Measurements from ENCODE around the gene MT1M.

Gene MT1M

DNA sequence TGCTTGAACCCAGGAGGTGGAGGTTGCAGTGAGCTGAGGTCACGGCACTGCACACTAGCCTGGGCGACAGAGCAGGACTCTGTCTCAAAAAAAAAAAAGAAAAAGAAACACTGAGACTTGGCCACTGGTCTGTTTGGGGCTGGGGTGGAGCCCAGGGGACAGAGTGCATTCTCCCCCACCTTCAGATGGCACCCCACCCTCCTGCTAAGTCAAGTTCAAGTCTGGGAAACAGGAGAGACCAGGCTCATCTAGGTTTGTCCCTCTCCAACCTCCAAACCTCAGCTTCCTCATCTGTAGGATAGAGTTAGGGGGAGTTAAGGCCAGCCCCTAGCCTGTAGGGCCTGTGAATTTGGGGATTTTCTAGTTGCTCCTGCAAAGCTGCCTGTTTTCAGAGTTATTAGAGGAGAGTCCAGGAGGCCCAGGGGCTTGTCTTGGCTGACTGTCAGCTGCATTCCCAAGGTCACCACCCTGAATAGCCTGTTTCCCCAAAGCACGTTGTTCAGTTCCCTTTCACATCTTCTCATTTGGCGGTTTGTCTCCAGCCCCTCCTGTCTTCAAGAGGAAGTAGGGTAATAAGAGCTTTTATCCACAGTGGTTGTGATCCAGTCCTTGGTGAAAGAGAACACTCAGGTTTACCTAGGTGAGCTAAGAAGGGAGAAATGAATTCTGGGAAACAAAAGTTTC is 40.9 kb upstream of the MT1M start:
- no peak for DNase-seq (ENCODE audit: low read depth in 2 of 2)
- no peak overlapping the region for H3K4me3 ChIP-seq (replicated peaks in 1 of 2; ENCODE audit: low read depth in 2 of 2, low read length in 2 of 2)
- TF ChIP-seq, protein P1, sequence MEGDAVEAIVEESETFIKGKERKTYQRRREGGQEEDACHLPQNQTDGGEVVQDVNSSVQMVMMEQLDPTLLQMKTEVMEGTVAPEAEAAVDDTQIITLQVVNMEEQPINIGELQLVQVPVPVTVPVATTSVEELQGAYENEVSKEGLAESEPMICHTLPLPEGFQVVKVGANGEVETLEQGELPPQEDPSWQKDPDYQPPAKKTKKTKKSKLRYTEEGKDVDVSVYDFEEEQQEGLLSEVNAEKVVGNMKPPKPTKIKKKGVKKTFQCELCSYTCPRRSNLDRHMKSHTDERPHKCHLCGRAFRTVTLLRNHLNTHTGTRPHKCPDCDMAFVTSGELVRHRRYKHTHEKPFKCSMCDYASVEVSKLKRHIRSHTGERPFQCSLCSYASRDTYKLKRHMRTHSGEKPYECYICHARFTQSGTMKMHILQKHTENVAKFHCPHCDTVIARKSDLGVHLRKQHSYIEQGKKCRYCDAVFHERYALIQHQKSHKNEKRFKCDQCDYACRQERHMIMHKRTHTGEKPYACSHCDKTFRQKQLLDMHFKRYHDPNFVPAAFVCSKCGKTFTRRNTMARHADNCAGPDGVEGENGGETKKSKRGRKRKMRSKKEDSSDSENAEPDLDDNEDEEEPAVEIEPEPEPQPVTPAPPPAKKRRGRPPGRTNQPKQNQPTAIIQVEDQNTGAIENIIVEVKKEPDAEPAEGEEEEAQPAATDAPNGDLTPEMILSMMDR (IDR thresholded peaks at IDR 0.05; ENCODE audit: low read depth, low read length) = no peak

DNA sequence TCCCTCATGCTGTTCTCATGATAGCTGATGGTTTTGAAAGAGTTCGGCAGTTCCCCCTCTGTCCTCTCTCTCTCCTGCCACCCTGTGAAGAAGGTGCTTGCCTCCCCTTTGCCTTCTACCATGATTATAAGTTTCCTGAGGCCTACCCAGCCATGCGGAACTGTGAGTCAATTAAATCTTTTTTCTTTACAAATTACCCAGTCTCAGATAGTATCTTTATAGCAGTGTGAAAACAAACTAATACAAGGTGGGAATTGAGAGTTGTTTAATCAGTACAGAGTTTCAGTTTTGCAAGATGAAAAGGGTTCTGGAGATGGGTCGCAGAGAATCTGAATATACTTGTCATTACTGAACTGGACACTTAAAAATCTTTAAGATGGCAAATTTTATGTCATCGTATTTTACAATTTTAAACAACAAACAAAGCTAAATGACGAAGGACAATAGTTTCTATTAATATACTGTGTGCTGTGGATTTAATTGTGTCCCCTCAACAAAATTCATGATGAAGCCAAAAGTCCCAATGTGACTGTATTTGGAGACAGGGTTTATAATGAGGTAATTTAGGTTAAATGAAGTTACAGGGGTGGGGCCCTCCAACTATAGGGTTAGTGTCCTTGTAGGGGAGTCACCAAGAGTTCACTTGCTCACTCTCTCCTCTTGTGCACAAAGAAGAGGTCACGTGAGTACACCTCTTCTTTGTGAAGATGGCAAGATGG is 38.7 kb upstream of the MT1M start:
- no peak for DNase-seq (ENCODE audit: low read depth in 2 of 2)

DNA sequence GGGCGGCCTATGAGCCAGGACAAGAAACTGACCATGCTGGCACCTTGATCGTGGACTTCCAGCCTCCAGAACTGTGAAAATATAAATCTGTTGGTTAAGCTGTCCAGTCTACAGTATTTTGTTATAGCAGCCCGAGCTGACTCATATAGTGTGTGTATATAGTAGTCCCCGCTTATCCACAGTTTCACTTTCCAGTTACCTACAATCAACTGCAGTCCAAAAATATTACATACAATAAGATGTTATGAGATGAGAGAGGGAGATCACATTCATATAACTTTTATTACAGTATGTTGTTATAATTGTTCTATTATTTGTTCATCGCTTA is 38.2 kb upstream of the MT1M start:
- DNase-seq (ENCODE audit: low read depth in 2 of 2) = no peak
- TF ChIP-seq, protein P1 (IDR thresholded peaks at IDR 0.05; ENCODE audit: low read depth, low read length) = no peak
- H3K4me3 ChIP-seq (replicated peaks in 1 of 2; ENCODE audit: low read depth in 2 of 2, low read length in 2 of 2) = no peak overlapping the region

More for the DNA sequence above, 38.7 kb upstream of the MT1M start:
- TF ChIP-seq, protein P1 (IDR thresholded peaks at IDR 0.05; ENCODE audit: low read depth, low read length) = no peak
- H3K4me3 ChIP-seq (replicated peaks in 1 of 2; ENCODE audit: low read depth in 2 of 2, low read length in 2 of 2) = no peak overlapping the region

DNA sequence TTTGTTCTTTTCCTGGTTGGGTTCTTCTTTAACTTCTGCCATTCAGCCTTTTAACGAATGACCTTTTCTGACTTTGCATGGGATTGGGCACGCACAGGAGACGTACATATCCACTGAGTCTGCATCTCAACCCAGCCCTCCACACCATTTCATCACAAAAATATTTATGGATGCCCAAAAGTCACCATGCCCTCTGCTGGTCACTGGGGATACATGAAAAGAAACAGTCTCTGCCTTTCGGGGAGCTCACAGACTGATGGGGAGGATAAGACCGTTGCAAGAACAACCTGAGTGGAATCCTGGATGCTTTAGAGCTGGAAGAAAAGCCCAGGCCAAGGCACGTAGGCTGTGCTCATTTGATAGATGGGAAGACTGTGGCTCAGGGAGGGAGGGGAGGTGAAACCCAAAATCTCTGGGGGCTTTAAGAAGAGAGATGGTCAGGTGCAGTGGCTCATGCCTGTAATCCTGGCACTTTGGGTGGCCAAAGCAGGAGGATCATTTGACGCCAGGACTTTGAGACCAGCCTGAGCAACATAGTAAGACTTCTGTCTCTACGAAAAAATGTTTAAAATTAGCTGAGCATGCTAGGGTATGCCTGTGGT is 32.0 kb upstream of the MT1M start:
- DNase-seq (ENCODE audit: low read depth in 2 of 2) = peak; percentile 67 to 78
- TF ChIP-seq, protein P1 (IDR thresholded peaks at IDR 0.05; ENCODE audit: low read depth, low read length) = peak; percentile 71
- no peak overlapping the region for H3K4me3 ChIP-seq (replicated peaks in 1 of 2; ENCODE audit: low read depth in 2 of 2, low read length in 2 of 2)

DNA sequence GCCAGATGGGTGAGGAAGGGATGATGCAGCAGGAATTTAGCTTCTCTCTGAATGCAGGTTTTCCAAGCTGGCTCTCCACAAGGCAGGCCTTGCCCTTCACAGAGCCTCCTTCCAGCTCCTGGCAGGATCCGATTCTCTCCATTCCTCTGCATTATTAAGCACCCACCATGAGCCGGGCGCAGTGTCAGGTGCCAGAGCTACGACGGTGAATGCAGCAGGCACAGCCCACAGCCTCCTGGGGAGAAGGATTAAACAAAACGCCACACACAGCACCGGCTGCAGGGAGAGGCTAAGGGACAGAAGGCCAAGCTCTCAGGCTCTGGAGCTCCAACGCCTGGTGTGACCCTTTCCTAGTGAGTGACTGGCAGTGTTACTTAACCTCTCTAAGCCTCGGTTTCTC is 31.1 kb upstream of the MT1M start:
- no peak overlapping the region for H3K4me3 ChIP-seq (replicated peaks in 1 of 2; ENCODE audit: low read depth in 2 of 2, low read length in 2 of 2)
- TF ChIP-seq, protein P1 (IDR thresholded peaks at IDR 0.05; ENCODE audit: low read depth, low read length) = no peak
- DNase-seq (ENCODE audit: low read depth in 2 of 2) = no peak

DNA sequence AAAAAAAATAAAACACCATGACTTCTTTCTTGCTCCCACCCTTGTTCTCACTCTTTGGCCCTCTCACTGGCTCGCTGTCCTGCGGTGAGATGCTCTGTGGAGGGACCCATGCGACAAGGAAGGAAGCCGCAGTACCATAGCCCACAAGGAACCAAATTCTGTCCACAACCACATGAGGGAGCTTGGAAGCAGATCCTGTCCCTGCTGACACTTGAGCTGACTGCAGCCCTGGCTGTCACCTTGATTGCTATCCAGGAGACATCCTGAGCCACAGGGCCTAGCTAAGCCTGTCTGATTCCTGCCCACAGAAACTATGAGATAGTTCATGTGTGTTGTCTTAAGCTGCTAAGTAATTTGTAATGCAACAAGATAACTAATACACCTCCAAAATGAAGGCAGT is 28.9 kb upstream of the MT1M start:
- TF ChIP-seq, protein P1 (IDR thresholded peaks at IDR 0.05; ENCODE audit: low read depth, low read length) = peak; percentile 40
- DNase-seq (ENCODE audit: low read depth in 2 of 2) = peak; percentile 50 to 56
- H3K4me3 ChIP-seq (replicated peaks in 1 of 2; ENCODE audit: low read depth in 2 of 2, low read length in 2 of 2) = no peak overlapping the region

All from cardiac fibroblast (primary cell).